ENCODE data around the gene TFAP2E. TPM values are rescaled to one million over a fixed set of nuclear protein-coding genes. Genes with fewer than 3 reads are reported as not detected.
A peak's percentile ranks its signal among the peaks of the same experiment; 100 is the strongest.
"Not testable (repeated sequence)": the region's sequence is repeated elsewhere in the genome, so short reads cannot be mapped to it uniquely, and the experiment has no call there.

Gene TFAP2E
- total RNA-seq, 4 donors from 2014 or later: not detected

- ATAC-seq (no peak), DNase-seq (peak in 1 of 2 donors; percentile 6)
- Histone ChIP-seq H3K4me1 (peaks cover 0 to 8% of the 10 kb centered on the region in 2 donors), H3K9me3 (no peaks in the 10 kb centered on the region), H3K27me3 (peaks cover 67 to 79% (median 73%) of the 10 kb centered on the region in 3 donors), H3K36me3 (no peaks in the 10 kb centered on the region), H3K27ac (no peak overlapping the region), H3K4me3 (no peak overlapping the region)
- no peak for TF ChIP-seq CTCF (IDR thresholded peaks at IDR 0.05 in 4 of 5, conservative IDR thresholded peaks at IDR 0.05 in 1 of 5)
- no peak for TF ChIP-seq POLR2A (IDR thresholded peaks at IDR 0.05)
- in situ Hi-C loops (cut with MboI; ENCODE audit: low sequenced_read_pairs in 4 of 4) (no loop called here), intact Hi-C loops (cut with DNase I; ENCODE audit: low total_unique reads) (no loop called here)
These were observed 2.4 kb downstream of the TFAP2E start for GRCh38 chr1:35575416-35575958.

- no peak overlapping the region for H3K4me3 ChIP-seq
- in situ Hi-C loops (cut with MboI; ENCODE audit: low sequenced_read_pairs in 4 of 4) (no loop called here), intact Hi-C loops (cut with DNase I; ENCODE audit: low total_unique reads) (no loop called here)
- DNase-seq (no peak), ATAC-seq (no peak)
- peaks cover 0 to 8% of the 10 kb centered on the region in 2 donors for H3K4me1 ChIP-seq
- H3K27ac ChIP-seq: no peak overlapping the region
- H3K36me3 ChIP-seq: no peaks in the 10 kb centered on the region
- no peaks in the 10 kb centered on the region for H3K9me3 ChIP-seq
- TF ChIP-seq CTCF (IDR thresholded peaks at IDR 0.05 in 4 of 5, conservative IDR thresholded peaks at IDR 0.05 in 1 of 5) (no peak), POLR2A (IDR thresholded peaks at IDR 0.05) (no peak)
- peaks cover 66 to 72% (median 71%) of the 10 kb centered on the region in 3 donors for H3K27me3 ChIP-seq
These were observed 3.1 kb downstream of the TFAP2E start for GRCh38 chr1:35576061-35576765.

GRCh38 chr1:35576766-35577070, 3.6 kb downstream of the TFAP2E start:
- Histone ChIP-seq H3K27me3 (peaks cover 61 to 69% (median 66%) of the 10 kb centered on the region in 3 donors), H3K4me3 (peak overlapping the region in 1 of 4 donors; percentile 41)
- H3K4me1 ChIP-seq; intact Hi-C loops (cut with DNase I; ENCODE audit: low total_unique reads); in situ Hi-C loops (cut with MboI; ENCODE audit: low sequenced_read_pairs in 4 of 4); H3K27ac ChIP-seq; H3K9me3 ChIP-seq; H3K36me3 ChIP-seq; ATAC-seq; DNase-seq: not testable (repeated sequence)

- Histone ChIP-seq H3K4me1 (peaks cover 0 to 8% of the 10 kb centered on the region in 2 donors), H3K27me3 (peaks cover 55 to 63% (median 60%) of the 10 kb centered on the region in 3 donors), H3K36me3 (no peaks in the 10 kb centered on the region), H3K27ac (no peak overlapping the region), H3K9me3 (no peaks in the 10 kb centered on the region), H3K4me3 (peak overlapping the region; percentile 33 to 58 (median 46))
- no peak for DNase-seq
- ATAC-seq: peak in 1 of 2 donors; percentile 21
- intact Hi-C loops (cut with DNase I; ENCODE audit: low total_unique reads) (no loop called here), in situ Hi-C loops (cut with MboI; ENCODE audit: low sequenced_read_pairs in 4 of 4) (no loop called here)
- no peak for TF ChIP-seq CTCF (IDR thresholded peaks at IDR 0.05 in 4 of 5, conservative IDR thresholded peaks at IDR 0.05 in 1 of 5)
- no peak for TF ChIP-seq POLR2A (IDR thresholded peaks at IDR 0.05)
These were observed 4.2 kb downstream of the TFAP2E start for GRCh38 chr1:35577071-35577998.

GRCh38 chr1:35580949-35581388, 7.9 kb downstream of the TFAP2E start:
- no peaks in the 10 kb centered on the region for H3K9me3 ChIP-seq
- H3K27me3 ChIP-seq: peaks cover 25 to 29% (median 26%) of the 10 kb centered on the region in 3 donors
- H3K36me3 ChIP-seq: no peaks in the 10 kb centered on the region
- TF ChIP-seq POLR2A (IDR thresholded peaks at IDR 0.05): no peak
- no peak for TF ChIP-seq CTCF (IDR thresholded peaks at IDR 0.05 in 4 of 5, conservative IDR thresholded peaks at IDR 0.05 in 1 of 5)
- ATAC-seq (no peak), DNase-seq (no peak)
- peaks cover 0 to 8% of the 10 kb centered on the region in 2 donors for H3K4me1 ChIP-seq
- intact Hi-C loops (cut with DNase I; ENCODE audit: low total_unique reads): no loop called here
- H3K27ac ChIP-seq: no peak overlapping the region
- in situ Hi-C loops (cut with MboI; ENCODE audit: low sequenced_read_pairs in 4 of 4): no loop called here
- H3K4me3 ChIP-seq: no peak overlapping the region

- H3K4me3 ChIP-seq; intact Hi-C loops (cut with DNase I; ENCODE audit: low total_unique reads); ATAC-seq; H3K4me1 ChIP-seq; in situ Hi-C loops (cut with MboI; ENCODE audit: low sequenced_read_pairs in 4 of 4); H3K27ac ChIP-seq; H3K36me3 ChIP-seq; H3K9me3 ChIP-seq: not testable (repeated sequence)
- peaks cover 19 to 22% (median 21%) of the 10 kb centered on the region in 3 donors for H3K27me3 ChIP-seq
- peak in 1 of 2 donors; percentile 1 for DNase-seq
These were observed 8.5 kb downstream of the TFAP2E start for GRCh38 chr1:35581621-35582020.

Data from gastrocnemius medialis (tissue), 4 donors.